ENCODE results near the gene HOXD4.

HOXD4 gene

GRCh38 chr2:176139661-176140512 is 11.5 kb upstream of the HOXD4 start:
- DNase-seq (ENCODE audit: low spot score): no peak

GRCh38 chr2:176140513-176141317 is 10.6 kb upstream of the HOXD4 start:
- peak; percentile 58 for DNase-seq (ENCODE audit: low spot score)

GRCh38 chr2:176142281-176142680 is 9.1 kb upstream of the HOXD4 start:
- DNase-seq (ENCODE audit: low spot score): no peak

GRCh38 chr2:176145085-176145969 is 6.0 kb upstream of the HOXD4 start:
- no peak for DNase-seq (ENCODE audit: low spot score)

GRCh38 chr2:176146101-176146500 is 5.2 kb upstream of the HOXD4 start:
- DNase-seq (ENCODE audit: low spot score): no peak

- DNase-seq (ENCODE audit: low spot score): no peak
Measured at GRCh38 chr2:176146645-176147044, 4.7 kb upstream of the HOXD4 start.

- DNase-seq (ENCODE audit: low spot score): no peak
Measured at GRCh38 chr2:176147210-176147799, 4.0 kb upstream of the HOXD4 start.

GRCh38 chr2:176147800-176148496 is 3.4 kb upstream of the HOXD4 start:
- no peak for DNase-seq (ENCODE audit: low spot score)

GRCh38 chr2:176148751-176149421 is 2.5 kb upstream of the HOXD4 start:
- no peak for DNase-seq (ENCODE audit: low spot score)

- no peak for DNase-seq (ENCODE audit: low spot score)
Measured at GRCh38 chr2:176149481-176149938, 1.8 kb upstream of the HOXD4 start.

GRCh38 chr2:176149939-176150583 is 1.3 kb upstream of the HOXD4 start:
- no peak for DNase-seq (ENCODE audit: low spot score)

- DNase-seq (ENCODE audit: low spot score): no peak
Measured at GRCh38 chr2:176150584-176151441, 537 bp upstream of the HOXD4 start.

- no peak for DNase-seq (ENCODE audit: low spot score)
Measured at GRCh38 chr2:176152350-176153181, 1.2 kb downstream of the HOXD4 start.

- no peak for DNase-seq (ENCODE audit: low spot score)
Measured at GRCh38 chr2:176154576-176155252, 3.4 kb downstream of the HOXD4 start.

- no peak for DNase-seq (ENCODE audit: low spot score)
Measured at GRCh38 chr2:176155356-176156044, 4.2 kb downstream of the HOXD4 start.

GRCh38 chr2:176156301-176156806 is 5.0 kb downstream of the HOXD4 start:
- no peak for DNase-seq (ENCODE audit: low spot score)
